Keratinocyte (primary cell): ENCODE results near the gene STAC. TPM values are rescaled to one million over a fixed set of nuclear protein-coding genes. Genes with fewer than 3 reads are reported as not detected.

Experiments used
- DNase-seq: peaks from one replicate; pipeline ENCODE4 v3.0.0-alpha.2; 2011; ENCODE audit warnings: low read depth, missing footprints, low spot score
- FAIRE-seq: peaks from 2 replicates; lab custom pipeline; 2011; peaks lifted over from hg19 to GRCh38; lab: Jason Lieb, UNC
- H2AFZ ChIP-seq: 2 replicates; pipeline ENCODE4 v1.6.0; 2012; ENCODE audit warnings: low read length, control low read depth, inconsistent platforms; ENCODE audit not compliant: control insufficient read depth
- H3K27ac ChIP-seq: 2 replicates; pipeline ENCODE4 v1.5.1; 2011; ENCODE audit warnings: low read length; ENCODE audit not compliant: control insufficient read depth, insufficient read depth
- H3K27me3 ChIP-seq: 3 replicates; pipeline ENCODE4 v1.6.0; 2011; ENCODE audit warnings: low read length; ENCODE audit not compliant: control insufficient read depth, insufficient read depth; ENCODE audit errors: extremely low read depth
- H3K36me3 ChIP-seq, 2 experiments: 2 replicates in 1 of 2; 3 replicates in 1 of 2; pipeline ENCODE4 v1.5.1; 2011; ENCODE audit warnings: low read length in 2 of 2, mild to moderate bottlenecking in 1 of 2; ENCODE audit not compliant: control insufficient read depth in 2 of 2, insufficient read depth in 2 of 2; ENCODE audit errors: extremely low read depth in 1 of 2
- H3K4me1 ChIP-seq: 3 replicates; pipeline ENCODE4 v1.5.1; 2011; ENCODE audit warnings: low read length; ENCODE audit not compliant: control insufficient read depth, insufficient read depth; ENCODE audit errors: extremely low read depth
- H3K4me2 ChIP-seq: 3 replicates; pipeline ENCODE4 v1.6.0; 2011; ENCODE audit warnings: low read depth, low read length; ENCODE audit not compliant: control insufficient read depth, insufficient read depth; ENCODE audit errors: extremely low read depth
- H3K4me3 ChIP-seq, 3 experiments: fragments of 200-600 bp in 1 of 3; sonication (generic) in 1 of 3; 2 replicates in 2 of 3; 3 replicates in 1 of 3; pipeline ENCODE4 v1.5.1; 2011 to 2016; ENCODE audit warnings: low read length in 3 of 3, mild to moderate bottlenecking in 3 of 3, control low read depth in 2 of 3, inconsistent platforms in 1 of 3, low read depth in 1 of 3, mixed read lengths in 1 of 3, mixed run types in 1 of 3, moderate library complexity in 1 of 3; ENCODE audit not compliant: control insufficient read depth in 2 of 3, insufficient read depth in 2 of 3; ENCODE audit errors: extremely low read depth in 1 of 3
- H3K79me2 ChIP-seq: 2 replicates; pipeline ENCODE4 v1.6.0; 2012; ENCODE audit warnings: low read length; ENCODE audit not compliant: control insufficient read depth, insufficient read depth
- H3K9ac ChIP-seq: 3 replicates; pipeline ENCODE4 v1.6.0; 2011; ENCODE audit warnings: low read length; ENCODE audit not compliant: control insufficient read depth, insufficient read depth; ENCODE audit errors: extremely low read depth
- H3K9me1 ChIP-seq: 3 replicates; pipeline ENCODE4 v1.6.0; 2011; ENCODE audit warnings: low read length; ENCODE audit not compliant: control insufficient read depth, insufficient read depth; ENCODE audit errors: extremely low read depth
- H3K9me3 ChIP-seq: 2 replicates; pipeline ENCODE4 v1.5.1; 2012; ENCODE audit warnings: low read depth, low read length; ENCODE audit not compliant: control insufficient read depth
- H4K20me1 ChIP-seq: 3 replicates; pipeline ENCODE4 v1.6.0; 2011; ENCODE audit warnings: low read length; ENCODE audit not compliant: control insufficient read depth, insufficient read depth; ENCODE audit errors: extremely low read depth
- EZH2 ChIP-seq: IDR thresholded peaks from one replicate; pipeline ENCODE4 v1.6.1; 2012; ENCODE audit warnings: inconsistent platforms, mild to moderate bottlenecking, low read length, moderate library complexity
- dilution Hi-C: fragments of 300-500 bp; cut with MboI; formaldehyde crosslinking; loops from one replicate; pipeline ENCODE4 v1.7.0; 2020; ENCODE audit warnings: low sequenced_read_pairs; ENCODE audit not compliant: extremely low pct_ligation_motif_present
- polyA plus RNA-seq, 5 experiments: library from polyadenylated mRNA; depleted of rRNA in 3 of 5; stranded (reverse) in 3 of 5; stranded (forward) in 1 of 5; unstranded in 1 of 5; fragments of >200 nt; gene quantifications; 1 replicate in 1 of 5; 2 replicates in 3 of 5; 3 replicates in 1 of 5; pipeline versions ENCODE4 v1.2.1 to v1.2.3, GENCODE V29; 2011 to 2012; ENCODE audit warnings: missing spikeins in 2 of 5, low read depth in 1 of 5, low replicate concordance in 1 of 5
- TF ChIP-seq, protein P1 (sequence below), 3 experiments: IDR thresholded peaks in 1 of 3; conservative IDR thresholded peaks in 1 of 3; optimal IDR thresholded peaks in 1 of 3; 2 replicates in 2 of 3; 3 replicates in 1 of 3; pipeline versions ENCODE3 to v1.5.1; 2011; ENCODE audit warnings: low read length in 3 of 3, mild to moderate bottlenecking in 3 of 3, moderate library complexity in 2 of 3, control low read depth in 1 of 3, inconsistent platforms in 1 of 3; ENCODE audit not compliant: insufficient read depth in 2 of 3; ENCODE audit errors: extremely low read depth in 1 of 3

STAC gene
- polyA plus RNA-seq, 1 donor (not counting 4 experiments of a cell fraction or from before 2014, with no cell fraction given), result 7.9 TPM

GRCh38 chr3:36364260-36364659 lies 16.0 kb upstream of the STAC start:
- no peaks in the 10 kb centered on the region for H3K27me3 ChIP-seq
- TF ChIP-seq, protein P1, sequence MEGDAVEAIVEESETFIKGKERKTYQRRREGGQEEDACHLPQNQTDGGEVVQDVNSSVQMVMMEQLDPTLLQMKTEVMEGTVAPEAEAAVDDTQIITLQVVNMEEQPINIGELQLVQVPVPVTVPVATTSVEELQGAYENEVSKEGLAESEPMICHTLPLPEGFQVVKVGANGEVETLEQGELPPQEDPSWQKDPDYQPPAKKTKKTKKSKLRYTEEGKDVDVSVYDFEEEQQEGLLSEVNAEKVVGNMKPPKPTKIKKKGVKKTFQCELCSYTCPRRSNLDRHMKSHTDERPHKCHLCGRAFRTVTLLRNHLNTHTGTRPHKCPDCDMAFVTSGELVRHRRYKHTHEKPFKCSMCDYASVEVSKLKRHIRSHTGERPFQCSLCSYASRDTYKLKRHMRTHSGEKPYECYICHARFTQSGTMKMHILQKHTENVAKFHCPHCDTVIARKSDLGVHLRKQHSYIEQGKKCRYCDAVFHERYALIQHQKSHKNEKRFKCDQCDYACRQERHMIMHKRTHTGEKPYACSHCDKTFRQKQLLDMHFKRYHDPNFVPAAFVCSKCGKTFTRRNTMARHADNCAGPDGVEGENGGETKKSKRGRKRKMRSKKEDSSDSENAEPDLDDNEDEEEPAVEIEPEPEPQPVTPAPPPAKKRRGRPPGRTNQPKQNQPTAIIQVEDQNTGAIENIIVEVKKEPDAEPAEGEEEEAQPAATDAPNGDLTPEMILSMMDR (optimal IDR thresholded peaks at IDR 0.05 in 1 of 3, IDR thresholded peaks at IDR 0.05 in 1 of 3, conservative IDR thresholded peaks at IDR 0.05 in 1 of 3; ENCODE audit: extremely low read depth in 1 of 3, insufficient read depth in 2 of 3, low read length in 3 of 3), result no peak
- TF ChIP-seq EZH2, result no peak
- no peak overlapping the region for H3K4me2 ChIP-seq
- no peaks in the 10 kb centered on the region for H3K36me3 ChIP-seq
- FAIRE-seq (no peak), DNase-seq (no peak)
- H4K20me1 ChIP-seq, result no peaks in the 10 kb centered on the region
- H3K79me2 ChIP-seq, result no peaks in the 10 kb centered on the region
- H3K9me3 ChIP-seq, result no peaks in the 10 kb centered on the region
- H2AFZ ChIP-seq, result no peak overlapping the region
- peaks cover 24% of the 10 kb centered on the region for H3K4me1 ChIP-seq
- no peak overlapping the region for H3K27ac ChIP-seq
- dilution Hi-C loops, result no loop called here
- H3K9ac ChIP-seq, result no peak overlapping the region
- H3K9me1 ChIP-seq, result no peaks in the 10 kb centered on the region
- H3K4me3 ChIP-seq, result no peak overlapping the region

DNA sequence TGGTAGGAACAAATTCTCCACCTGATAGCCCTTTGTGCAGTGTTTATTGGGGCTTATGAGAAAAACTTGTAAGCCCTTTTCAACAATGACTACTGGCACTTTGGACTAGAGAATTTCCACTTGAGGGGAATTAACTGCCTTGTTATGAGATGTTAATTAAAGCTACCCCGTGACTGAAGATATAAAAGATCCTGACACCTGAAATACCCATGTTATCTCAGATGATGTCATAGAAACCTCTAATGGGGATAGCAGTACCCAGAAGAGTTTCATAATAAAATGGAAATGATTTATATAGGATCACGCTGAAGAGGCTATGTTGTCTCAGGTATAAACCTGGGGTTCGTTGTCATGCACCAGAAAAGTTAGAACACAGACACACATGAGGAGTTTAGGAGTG lies 14.5 kb upstream of the STAC start:
- no peaks in the 10 kb centered on the region for H3K27me3 ChIP-seq
- no peak for FAIRE-seq
- TF ChIP-seq, protein P1 (optimal IDR thresholded peaks at IDR 0.05 in 1 of 3, IDR thresholded peaks at IDR 0.05 in 1 of 3, conservative IDR thresholded peaks at IDR 0.05 in 1 of 3; ENCODE audit: extremely low read depth in 1 of 3, insufficient read depth in 2 of 3, low read length in 3 of 3), result no peak
- no peak for TF ChIP-seq EZH2

More for the DNA sequence above, 14.5 kb upstream of the STAC start:
- no peaks in the 10 kb centered on the region for H3K36me3 ChIP-seq
- H4K20me1 ChIP-seq, result no peaks in the 10 kb centered on the region
- no peak overlapping the region for H3K27ac ChIP-seq
- no peaks in the 10 kb centered on the region for H3K9me3 ChIP-seq
- H2AFZ ChIP-seq, result no peak overlapping the region
- no peaks in the 10 kb centered on the region for H3K79me2 ChIP-seq
- peaks cover 24% of the 10 kb centered on the region for H3K4me1 ChIP-seq
- dilution Hi-C loops, result no loop called here
- DNase-seq, result no peak
- H3K4me2 ChIP-seq, result no peak overlapping the region
- H3K9me1 ChIP-seq, result no peaks in the 10 kb centered on the region
- no peak overlapping the region for H3K9ac ChIP-seq
- H3K4me3 ChIP-seq, result no peak overlapping the region
